ENCODE measurements around the gene SNAP29.

The SNAP29 gene

GRCh38 chr22:20844055-20845037, 14.5 kb upstream of the SNAP29 start:
- no peak overlapping the region for H3K4me3 ChIP-seq (ENCODE audit: low read depth, low read length)
- TF ChIP-seq, protein P1, sequence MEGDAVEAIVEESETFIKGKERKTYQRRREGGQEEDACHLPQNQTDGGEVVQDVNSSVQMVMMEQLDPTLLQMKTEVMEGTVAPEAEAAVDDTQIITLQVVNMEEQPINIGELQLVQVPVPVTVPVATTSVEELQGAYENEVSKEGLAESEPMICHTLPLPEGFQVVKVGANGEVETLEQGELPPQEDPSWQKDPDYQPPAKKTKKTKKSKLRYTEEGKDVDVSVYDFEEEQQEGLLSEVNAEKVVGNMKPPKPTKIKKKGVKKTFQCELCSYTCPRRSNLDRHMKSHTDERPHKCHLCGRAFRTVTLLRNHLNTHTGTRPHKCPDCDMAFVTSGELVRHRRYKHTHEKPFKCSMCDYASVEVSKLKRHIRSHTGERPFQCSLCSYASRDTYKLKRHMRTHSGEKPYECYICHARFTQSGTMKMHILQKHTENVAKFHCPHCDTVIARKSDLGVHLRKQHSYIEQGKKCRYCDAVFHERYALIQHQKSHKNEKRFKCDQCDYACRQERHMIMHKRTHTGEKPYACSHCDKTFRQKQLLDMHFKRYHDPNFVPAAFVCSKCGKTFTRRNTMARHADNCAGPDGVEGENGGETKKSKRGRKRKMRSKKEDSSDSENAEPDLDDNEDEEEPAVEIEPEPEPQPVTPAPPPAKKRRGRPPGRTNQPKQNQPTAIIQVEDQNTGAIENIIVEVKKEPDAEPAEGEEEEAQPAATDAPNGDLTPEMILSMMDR (IDR thresholded peaks at IDR 0.05; ENCODE audit: low read depth, low read length, missing control alignments), result no peak
- no peak for DNase-seq (ENCODE audit: low read depth)
- in situ Hi-C loops (cut with HindIII; ENCODE audit: low sequenced_read_pairs), result no loop called here

DNA sequence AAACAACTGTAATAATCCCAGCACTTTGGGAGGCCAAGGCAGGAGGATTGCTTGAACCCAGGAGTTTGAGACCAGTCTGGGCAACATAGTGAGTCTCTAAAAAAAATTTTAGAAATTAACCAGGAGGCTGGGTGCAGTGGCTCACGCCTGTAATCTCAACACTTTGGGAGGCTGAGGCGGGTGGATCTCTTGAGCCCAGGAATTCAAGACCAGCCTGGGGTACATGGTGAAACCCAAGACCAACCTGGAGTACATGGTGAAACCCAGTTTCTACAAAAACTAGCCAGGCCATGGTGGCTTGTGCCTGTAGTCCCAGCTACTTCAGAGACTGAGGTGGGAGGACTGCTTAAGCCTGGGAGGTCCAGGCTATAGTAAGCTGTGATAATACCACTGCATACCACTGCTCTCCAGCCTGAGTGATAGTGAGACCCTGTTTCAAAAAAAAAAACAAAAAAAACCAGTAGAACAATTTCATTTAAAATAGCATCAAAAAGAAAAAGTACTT, 11.4 kb upstream of the SNAP29 start:
- no peak for DNase-seq (ENCODE audit: low read depth)
- no peak overlapping the region for H3K4me3 ChIP-seq (ENCODE audit: low read depth, low read length)
- TF ChIP-seq, protein P1 (IDR thresholded peaks at IDR 0.05; ENCODE audit: low read depth, low read length, missing control alignments), result no peak
- in situ Hi-C loops (cut with HindIII; ENCODE audit: low sequenced_read_pairs), result no loop called here

DNA sequence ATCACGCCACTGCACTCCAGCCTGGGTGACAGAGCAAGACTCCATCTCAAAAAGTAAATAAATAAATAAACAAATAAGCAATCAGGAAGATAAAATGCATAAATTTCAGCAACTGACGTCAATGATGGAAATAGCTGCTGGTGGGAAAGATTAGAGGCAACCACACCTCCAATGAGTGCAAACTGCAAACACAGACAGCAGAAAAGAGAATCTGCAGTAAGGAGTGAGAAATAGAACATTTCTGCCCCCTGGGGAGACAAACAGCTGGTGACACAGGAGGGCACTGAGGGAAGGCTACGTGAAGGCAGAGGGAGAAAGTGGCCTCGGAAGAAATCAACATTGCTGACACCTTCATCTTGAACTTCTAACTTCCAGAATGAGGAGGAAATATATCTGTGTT, 6.7 kb upstream of the SNAP29 start:
- TF ChIP-seq, protein P1 (IDR thresholded peaks at IDR 0.05; ENCODE audit: low read depth, low read length, missing control alignments), result no peak
- in situ Hi-C loops (cut with HindIII; ENCODE audit: low sequenced_read_pairs), result no loop called here
- H3K4me3 ChIP-seq (ENCODE audit: low read depth, low read length), result no peak overlapping the region
- no peak for DNase-seq (ENCODE audit: low read depth)

DNA sequence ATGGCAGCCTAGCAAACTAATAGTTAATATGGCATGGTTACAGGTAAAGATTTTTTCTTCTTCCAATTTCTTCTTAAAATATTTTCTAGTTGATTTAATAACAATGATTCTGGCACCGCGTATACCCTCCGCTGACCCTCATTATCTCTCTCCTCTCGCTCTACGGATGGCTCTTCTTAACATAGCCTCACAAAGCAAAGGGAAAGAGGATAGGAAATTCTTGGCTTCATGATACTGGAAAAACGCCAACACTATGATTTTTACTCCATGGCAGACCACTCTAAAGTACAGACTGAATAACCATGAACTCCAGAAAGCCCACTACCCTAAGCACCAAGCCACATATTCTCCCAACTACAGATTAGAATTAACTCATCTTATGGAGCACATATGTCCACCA, 6.3 kb upstream of the SNAP29 start:
- DNase-seq (ENCODE audit: low read depth), result no peak
- in situ Hi-C loops (cut with HindIII; ENCODE audit: low sequenced_read_pairs), result no loop called here
- TF ChIP-seq, protein P1 (IDR thresholded peaks at IDR 0.05; ENCODE audit: low read depth, low read length, missing control alignments), result no peak
- H3K4me3 ChIP-seq (ENCODE audit: low read depth, low read length), result no peak overlapping the region

- H3K4me3 ChIP-seq (ENCODE audit: low read depth, low read length), result no peak overlapping the region
- no peak for DNase-seq (ENCODE audit: low read depth)
- in situ Hi-C loops (cut with HindIII; ENCODE audit: low sequenced_read_pairs), result no loop called here
- TF ChIP-seq, protein P1 (IDR thresholded peaks at IDR 0.05; ENCODE audit: low read depth, low read length, missing control alignments), result no peak
These were observed 5.6 kb upstream of the SNAP29 start for GRCh38 chr22:20853236-20853660.

GRCh38 chr22:20857247-20857643, 1.6 kb upstream of the SNAP29 start:
- peak overlapping the region; percentile 68 for H3K4me3 ChIP-seq (ENCODE audit: low read depth, low read length)
- TF ChIP-seq, protein P1 (IDR thresholded peaks at IDR 0.05; ENCODE audit: low read depth, low read length, missing control alignments), result no peak
- no peak for DNase-seq (ENCODE audit: low read depth)
- in situ Hi-C loops (cut with HindIII; ENCODE audit: low sequenced_read_pairs), result no loop called here

Data from astrocyte of the cerebellum (primary cell).